HL-60 (cell line): ENCODE measurements around the gene KAT2A.

ENCODE experiments used
- CTCF ChIP-seq: IDR thresholded peaks from one replicate; pipeline ENCODE4 v1.5.1; 2011; ENCODE audit warnings: low read length, control low read depth, inconsistent platforms; ENCODE audit not compliant: insufficient read depth
- POLR2AphosphoS5 ChIP-seq: IDR thresholded peaks from 2 replicates; pipeline ENCODE4 v1.6.1; 2012; ENCODE audit warnings: low read depth

GRCh38 chr17:42104264-42104663, 16.9 kb downstream of the KAT2A start:
- TF ChIP-seq POLR2AphosphoS5 (no peak), CTCF (no peak)
